Measurements from ENCODE around the gene TMEM127.
"Not testable (repeated sequence)": the region's sequence is repeated elsewhere in the genome, so short reads cannot be mapped to it uniquely, and the experiment has no call there.

TMEM127 gene, protein sequence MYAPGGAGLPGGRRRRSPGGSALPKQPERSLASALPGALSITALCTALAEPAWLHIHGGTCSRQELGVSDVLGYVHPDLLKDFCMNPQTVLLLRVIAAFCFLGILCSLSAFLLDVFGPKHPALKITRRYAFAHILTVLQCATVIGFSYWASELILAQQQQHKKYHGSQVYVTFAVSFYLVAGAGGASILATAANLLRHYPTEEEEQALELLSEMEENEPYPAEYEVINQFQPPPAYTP

DNA sequence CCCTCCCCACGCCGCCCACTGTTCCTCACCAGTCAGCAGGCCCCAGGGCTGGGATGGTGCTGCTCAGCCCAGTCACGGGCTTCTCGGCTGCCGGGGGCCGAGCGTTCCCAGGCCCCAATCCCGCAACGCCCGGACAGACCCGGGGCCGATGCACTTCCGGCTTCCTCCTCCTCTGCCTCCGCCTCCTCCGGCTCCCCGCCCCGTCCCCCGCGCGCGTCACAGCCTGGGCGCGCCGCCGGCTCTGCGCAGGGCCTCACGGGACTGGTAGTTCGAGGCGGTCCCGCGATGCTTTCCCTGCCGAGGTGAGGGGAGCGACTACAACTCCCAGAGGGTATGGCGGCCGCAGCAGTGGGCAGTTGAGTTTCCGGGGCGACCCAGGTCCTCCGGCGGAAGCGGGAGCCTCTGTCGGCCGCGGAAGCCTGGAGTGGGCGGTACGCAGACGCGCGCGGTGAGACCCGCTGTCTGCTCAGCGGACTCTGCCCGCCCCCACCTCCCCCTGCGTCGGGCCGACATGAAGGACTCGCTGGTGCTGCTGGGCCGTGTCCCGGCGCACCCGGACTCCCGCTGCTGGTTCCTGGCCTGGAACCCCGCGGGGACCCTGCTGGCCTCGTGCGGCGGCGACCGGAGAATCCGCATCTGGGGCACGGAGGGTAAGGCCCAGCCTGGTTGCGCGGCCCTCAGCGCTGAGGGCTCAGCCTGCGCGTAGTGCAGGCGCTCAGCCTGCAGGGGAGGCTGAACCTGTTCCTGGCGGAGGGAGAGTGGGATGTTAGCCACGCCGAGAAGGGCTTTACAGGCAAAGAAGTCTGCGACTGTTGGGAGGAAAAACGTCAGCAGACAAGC, at the start of gene TMEM127, which contains the start of gene CIAO1:
Gene TMEM127 (minus strand): TSS at position 158 of the 840 bp plus-strand sequence. CDS start 616 bp downstream, outside the sequence.
Gene CIAO1 (plus strand): TSS at position 386 of the 840 bp plus-strand sequence. CDS start 126 bp downstream, at position 512.
- FAIRE-seq (peak; percentile 94), DNase-seq (ENCODE audit: extremely low spot score, insufficient read length, low read depth) (peak; percentile 98)

DNA sequence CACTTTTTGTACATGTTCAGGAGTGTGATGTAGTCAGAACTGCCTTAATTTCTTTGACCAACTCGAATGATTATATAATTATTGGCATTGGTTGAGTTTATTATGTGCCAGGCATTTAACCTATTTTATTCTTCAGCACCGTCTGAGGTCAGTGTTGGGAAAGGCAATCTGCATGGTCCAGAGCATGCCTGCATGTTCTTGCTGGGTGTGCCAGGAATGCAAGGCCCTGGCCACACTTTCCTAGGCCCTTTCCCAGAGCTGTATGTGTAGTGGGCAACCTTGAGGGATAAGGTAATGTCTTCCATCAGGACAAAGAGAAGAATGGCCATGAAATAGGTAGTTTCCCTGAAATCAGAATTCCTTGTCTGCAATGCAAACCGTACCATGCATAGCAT, 49.2 kb upstream of the TMEM127 start:
- FAIRE-seq (no peak), DNase-seq (ENCODE audit: extremely low spot score, insufficient read length, low read depth) (no peak)

DNA sequence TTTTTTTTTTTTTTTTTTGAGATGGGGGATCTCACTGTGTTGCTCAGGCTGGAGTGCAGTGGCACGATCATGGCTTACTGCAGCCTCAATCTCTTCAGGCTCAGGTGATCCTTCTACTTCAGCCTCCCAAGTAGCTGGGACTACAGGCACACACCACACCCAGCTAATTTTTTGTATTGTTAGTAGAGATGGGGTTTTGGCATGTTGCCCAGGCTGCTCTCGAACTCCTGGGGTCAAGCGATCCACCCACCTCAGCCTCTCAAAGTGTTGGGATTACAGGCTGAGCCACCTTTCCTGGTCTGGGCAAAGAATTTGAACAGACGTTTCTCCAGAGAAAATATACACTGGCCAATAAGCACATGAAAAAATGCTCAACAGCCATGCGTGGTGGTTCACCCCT, 42.5 kb upstream of the TMEM127 start:
- FAIRE-seq (no peak), DNase-seq (ENCODE audit: extremely low spot score, insufficient read length, low read depth) (no peak)

DNA sequence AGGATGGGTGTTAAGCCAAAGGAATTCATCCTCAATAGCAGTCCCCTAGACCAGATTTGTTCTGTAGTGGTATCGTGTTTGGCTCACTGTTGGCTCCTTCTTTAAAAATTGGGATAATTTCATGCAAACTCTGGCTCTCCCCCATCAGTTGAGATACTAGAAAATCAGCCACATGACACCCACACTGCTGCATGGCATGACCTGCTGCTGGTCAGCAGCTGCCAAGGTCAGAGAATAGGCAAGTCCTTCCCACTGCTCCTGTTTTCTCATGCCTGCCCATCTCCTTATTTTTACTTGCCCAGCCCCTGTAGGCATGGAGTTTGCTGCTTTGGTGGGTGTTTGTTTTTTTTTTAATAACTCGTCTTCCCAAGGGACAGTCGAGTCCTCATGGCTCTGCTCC, 40.6 kb upstream of the TMEM127 start:
- no peak for FAIRE-seq
- no peak for DNase-seq (ENCODE audit: extremely low spot score, insufficient read length, low read depth)

DNA sequence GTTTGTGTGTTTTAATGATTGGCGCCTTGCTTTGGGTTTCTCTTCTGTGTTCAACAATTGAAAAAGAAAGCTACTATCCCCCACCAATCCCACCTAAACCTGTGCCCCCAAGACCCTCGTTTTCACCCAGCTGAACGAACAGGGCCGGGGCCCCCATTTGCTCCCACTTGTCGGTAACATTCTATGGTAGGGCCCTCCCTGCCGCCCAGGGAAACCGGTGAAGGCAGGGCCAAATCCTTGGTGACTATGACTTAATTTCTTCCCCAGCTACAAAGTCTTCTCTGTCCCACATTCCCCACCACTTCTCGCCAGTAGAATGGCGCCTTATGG, 40.1 kb upstream of the TMEM127 start:
- DNase-seq (ENCODE audit: extremely low spot score, insufficient read length, low read depth) (no peak), FAIRE-seq (no peak)

DNA sequence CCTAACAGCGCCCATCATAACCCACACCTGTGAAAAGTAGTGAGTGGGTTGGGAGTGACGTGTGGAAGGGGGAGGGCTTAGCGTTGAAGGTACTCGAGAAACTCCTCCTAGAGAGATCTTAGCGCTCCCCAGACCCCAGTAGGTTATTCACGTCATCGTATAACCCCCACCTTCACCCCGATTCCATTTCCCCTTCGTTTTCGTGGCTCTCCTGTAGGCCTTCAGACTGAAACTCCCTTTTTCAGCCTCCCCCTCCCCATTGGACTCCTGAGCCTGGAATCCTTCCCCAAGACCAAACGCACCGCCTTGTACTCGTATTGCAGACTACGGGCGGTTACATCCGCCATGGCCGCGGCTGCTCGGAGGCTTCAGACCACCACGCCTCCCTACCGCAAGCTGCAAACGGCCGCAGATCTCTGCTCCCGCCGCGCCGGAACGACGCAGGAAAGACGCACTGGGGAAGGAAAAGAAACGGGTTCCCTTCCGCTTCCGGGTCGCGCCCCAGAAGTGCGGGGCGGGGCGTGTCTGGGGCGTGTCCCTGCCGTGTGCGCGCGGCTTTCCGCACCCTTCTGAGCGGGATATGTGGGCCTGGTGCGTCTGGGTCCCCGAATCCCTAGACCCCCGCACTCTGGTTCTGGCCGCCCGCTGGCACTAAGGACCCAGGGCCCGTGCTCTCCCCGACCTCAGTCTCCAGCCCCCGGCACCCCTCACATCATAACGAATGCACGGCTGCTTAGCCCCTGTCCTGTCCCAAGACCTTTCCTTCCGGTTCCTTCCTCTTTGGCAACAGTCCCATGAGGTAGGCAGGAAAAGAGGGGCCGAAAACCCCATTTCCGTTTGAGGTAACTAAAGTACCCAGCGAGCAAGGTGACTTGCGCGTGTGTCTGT, 39.5 kb upstream of the TMEM127 start, which contains the start of gene SNRNP200:
Gene SNRNP200 (minus strand): TSS at position 456 of the 888 bp plus-strand sequence. CDS start 109 bp downstream, at position 347.
- FAIRE-seq, result peak; percentile 87
- peak; percentile 80 for DNase-seq (ENCODE audit: extremely low spot score, insufficient read length, low read depth)

DNA sequence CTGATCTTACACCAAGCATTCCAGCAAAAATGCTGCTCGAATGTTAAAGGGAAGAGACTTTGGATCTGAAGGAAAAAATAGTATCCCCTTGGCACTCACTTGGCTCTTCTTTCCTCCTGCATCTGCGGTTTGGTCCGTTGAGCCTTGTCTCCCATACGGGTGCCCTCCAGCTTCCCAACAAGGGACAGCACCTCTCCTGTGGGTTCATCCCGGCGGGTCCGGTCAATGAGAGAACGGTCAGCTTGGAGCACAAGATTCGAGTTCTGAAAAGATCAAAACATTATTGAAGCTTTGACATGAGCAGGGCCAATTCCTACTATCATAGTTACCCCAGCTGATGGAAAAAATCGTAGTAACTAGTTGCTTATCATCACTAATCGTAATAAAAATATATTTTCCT, 38.8 kb upstream of the TMEM127 start:
- FAIRE-seq (no peak), DNase-seq (ENCODE audit: extremely low spot score, insufficient read length, low read depth) (no peak)

GRCh38 chr2:96301865-96302264, 36.1 kb upstream of the TMEM127 start:
- no peak for FAIRE-seq
- no peak for DNase-seq (ENCODE audit: extremely low spot score, insufficient read length, low read depth)

DNA sequence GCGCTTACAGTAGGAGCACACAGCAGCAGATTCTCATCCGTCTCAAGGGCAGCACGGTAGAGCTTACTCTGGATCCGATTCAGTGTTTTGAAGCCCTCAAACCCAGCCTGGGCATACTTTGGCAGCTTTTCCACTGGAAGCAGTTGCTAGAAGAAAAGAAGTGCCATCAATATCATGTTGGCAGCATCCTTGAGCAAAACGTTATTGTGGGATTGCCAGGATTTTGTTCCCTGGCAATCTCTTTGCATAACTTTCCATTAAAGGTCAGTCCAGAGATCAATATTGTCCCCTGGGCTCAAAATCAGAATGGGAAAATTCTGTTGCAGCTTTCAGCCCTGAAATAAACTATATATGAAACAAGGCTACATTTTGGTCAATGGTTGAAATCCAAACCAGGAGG, 31.1 kb upstream of the TMEM127 start:
- no peak for DNase-seq (ENCODE audit: extremely low spot score, insufficient read length, low read depth)
- no peak for FAIRE-seq

DNA sequence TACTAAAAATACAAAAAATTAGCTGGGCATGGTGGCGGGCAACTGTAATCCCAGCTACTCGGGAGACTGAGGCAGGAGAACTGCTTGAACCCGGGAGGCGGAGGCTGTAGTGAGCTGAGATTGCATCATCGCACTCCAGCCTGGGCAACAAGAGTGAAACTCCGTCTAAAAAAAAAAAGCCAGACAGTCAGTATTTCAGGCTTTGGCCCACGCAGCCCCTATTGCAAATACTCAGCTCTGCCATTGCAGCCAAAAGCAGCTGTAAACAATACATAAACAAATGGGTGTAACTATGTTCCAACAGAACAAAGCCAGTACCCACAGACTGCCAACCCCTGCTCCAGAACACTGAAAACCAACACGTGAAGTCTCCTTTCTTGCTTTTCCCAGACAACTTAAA, 28.5 kb upstream of the TMEM127 start:
- DNase-seq (ENCODE audit: extremely low spot score, insufficient read length, low read depth); FAIRE-seq: not testable (repeated sequence)

GRCh38 chr2:96291751-96292150, 26.0 kb upstream of the TMEM127 start:
- FAIRE-seq (no peak), DNase-seq (ENCODE audit: extremely low spot score, insufficient read length, low read depth) (no peak)

- DNase-seq (ENCODE audit: extremely low spot score, insufficient read length, low read depth) (no peak), FAIRE-seq (no peak)
Measured at GRCh38 chr2:96287273-96287856, 21.6 kb upstream of the TMEM127 start.

GRCh38 chr2:96276787-96277499, 11.1 kb upstream of the TMEM127 start:
- DNase-seq (ENCODE audit: extremely low spot score, insufficient read length, low read depth) (no peak), FAIRE-seq (no peak)

DNA sequence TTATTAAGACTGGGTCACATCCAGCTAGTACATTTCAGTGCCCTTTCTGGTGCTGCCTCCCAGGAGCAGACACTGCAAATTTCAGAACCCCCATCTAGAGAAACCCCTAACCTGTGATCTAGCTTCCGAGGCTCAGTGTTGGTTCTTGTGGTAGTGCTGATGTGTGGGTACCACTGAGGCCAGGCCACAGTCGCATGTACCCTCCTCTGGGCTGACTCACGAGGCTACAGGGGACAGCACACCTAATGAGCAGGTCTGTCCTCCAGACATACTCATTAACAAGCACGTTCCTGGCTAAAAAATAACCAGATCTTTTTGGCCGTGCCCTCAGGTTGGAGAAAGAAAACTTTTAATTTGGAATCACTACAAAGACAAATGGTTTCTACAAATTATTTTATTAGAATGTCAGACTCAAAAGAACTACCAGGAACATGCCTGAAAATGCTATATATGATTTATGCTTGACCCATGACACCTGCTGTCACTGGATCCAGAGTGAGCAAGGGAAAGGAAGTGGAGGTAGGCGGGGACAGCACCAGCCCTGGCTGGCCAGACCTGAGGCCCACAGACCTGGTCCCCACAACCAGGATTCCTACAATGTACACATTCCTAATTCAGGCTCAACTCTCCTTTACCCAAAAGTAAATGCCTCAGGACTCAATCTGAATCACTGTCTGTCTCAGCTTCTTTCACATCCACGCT, 8.7 kb upstream of the TMEM127 start:
- no peak for DNase-seq (ENCODE audit: extremely low spot score, insufficient read length, low read depth)
- FAIRE-seq, result no peak

- FAIRE-seq (no peak), DNase-seq (ENCODE audit: extremely low spot score, insufficient read length, low read depth) (no peak)
Measured at GRCh38 chr2:96273763-96274162, 8.0 kb upstream of the TMEM127 start.

GRCh38 chr2:96271995-96272394, 6.2 kb upstream of the TMEM127 start:
- no peak for FAIRE-seq
- DNase-seq (ENCODE audit: extremely low spot score, insufficient read length, low read depth), result no peak

GRCh38 chr2:96267159-96267971, 1.6 kb upstream of the TMEM127 start:
- FAIRE-seq (no peak), DNase-seq (ENCODE audit: extremely low spot score, insufficient read length, low read depth) (no peak)

DNA sequence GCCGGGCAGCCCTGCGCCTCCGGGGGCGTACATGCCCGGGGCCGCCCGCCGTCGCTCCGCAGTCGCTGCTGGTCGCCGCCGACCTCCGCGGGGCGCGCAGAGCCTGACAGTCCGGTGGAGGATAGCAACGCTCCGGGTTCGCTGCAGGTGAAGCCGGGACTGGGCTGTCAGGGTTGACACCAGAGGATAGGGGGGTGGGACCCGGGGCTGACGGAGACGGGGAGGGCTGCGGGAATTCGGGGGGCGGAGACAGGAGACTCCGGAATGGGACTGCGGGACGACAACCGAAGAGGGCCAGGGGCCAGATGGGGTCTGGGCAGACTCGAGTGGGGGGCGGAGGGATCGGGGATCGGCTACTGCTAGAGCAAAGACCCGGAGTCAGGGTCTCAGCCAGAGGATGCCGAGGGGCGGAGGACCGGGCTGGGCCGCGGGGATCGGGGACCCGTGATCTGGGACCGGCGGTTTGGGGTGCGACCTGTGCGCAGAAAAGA, 403 bp downstream of the TMEM127 start:
- DNase-seq (ENCODE audit: extremely low spot score, insufficient read length, low read depth), result no peak
- FAIRE-seq, result no peak
